Caco-2 (cell line): ENCODE data around the gene PLPP2. TPM values are rescaled to one million over a fixed set of nuclear protein-coding genes. Genes with fewer than 3 reads are reported as not detected.
"Not testable (repeated sequence)": the region's sequence is repeated elsewhere in the genome, so short reads cannot be mapped to it uniquely, and the experiment has no call there.

Experiments
- BruUV-seq: library from RNA; stranded (reverse); fragments of 400-500 nt; replicated peaks from 2 replicates; lab custom pipeline; 2021; lab: Mats Ljungman, UMichigan
- CTCF ChIA-PET: fragments of 300-600 bp; sonication (Branson Sonifier 250); formaldehyde crosslinking; loops from one replicate; lab custom pipeline; 2022; ENCODE audit warnings: antibody characterized with exemption; lab: Charles Lee
- POLR2A ChIA-PET: fragments of 300-600 bp; sonication (Branson Sonifier 250); formaldehyde crosslinking; loops from one replicate; lab custom pipeline; 2022; ENCODE audit warnings: antibody characterized with exemption; lab: Charles Lee
- DNase-seq, 2 experiments: peaks; one replicate each; pipeline versions ENCODE4 v3.0.0 to v3.0.0-alpha.2; 2020 to 2022
- H3K27me3 ChIP-seq: replicated peaks from 2 replicates; pipeline ENCODE4 v1.6.0; 2011; ENCODE audit warnings: low read length; ENCODE audit not compliant: control insufficient read depth, insufficient read depth
- H3K36me3 ChIP-seq: 2 replicates; pipeline ENCODE4 v1.5.1; 2011; ENCODE audit warnings: low read length; ENCODE audit not compliant: control insufficient read depth, insufficient read depth
- H3K4me1 ChIP-seq: fragments of 250-450 bp; sonication (Bioruptor Pico); 2 replicates; pipeline ENCODE4 v1.5.1; 2020; ENCODE audit warnings: mild to moderate bottlenecking
- H3K4me3 ChIP-seq: 2 replicates; pipeline ENCODE4 v1.5.1; 2011; ENCODE audit warnings: low read depth, mild to moderate bottlenecking, control low read depth, low read length
- H3K9me3 ChIP-seq: fragments of 250-450 bp; sonication (Bioruptor Pico); 2 replicates; pipeline ENCODE4 v1.5.1; 2020; ENCODE audit warnings: mild to moderate bottlenecking, moderate library complexity
- H3K27ac Mint-ChIP-seq: one replicate; pipeline ENCODE4 v1.8.0; 2022; ENCODE audit warnings: mixed read lengths; ENCODE audit not compliant: unreplicated experiment
- H3K27me3 Mint-ChIP-seq: one replicate; pipeline ENCODE4 v1.8.0; 2022; ENCODE audit warnings: mixed read lengths; ENCODE audit not compliant: insufficient read depth, unreplicated experiment
- H3K36me3 Mint-ChIP-seq: one replicate; pipeline ENCODE4 v1.8.0; 2022; ENCODE audit warnings: mild to moderate bottlenecking, mixed read lengths; ENCODE audit not compliant: insufficient read depth, unreplicated experiment
- H3K4me1 Mint-ChIP-seq: one replicate; pipeline ENCODE4 v1.8.0; 2022; ENCODE audit warnings: low read depth, mixed read lengths; ENCODE audit not compliant: unreplicated experiment
- H3K4me3 Mint-ChIP-seq: one replicate; pipeline ENCODE4 v1.8.0; 2022; ENCODE audit warnings: mild to moderate bottlenecking, moderate library complexity, mixed read lengths; ENCODE audit not compliant: unreplicated experiment
- H3K9me3 Mint-ChIP-seq: one replicate; pipeline ENCODE4 v1.8.0; 2022; ENCODE audit warnings: mixed read lengths; ENCODE audit not compliant: unreplicated experiment
- intact Hi-C: fragments of 100-400 bp; cut with micrococcal nuclease; formaldehyde crosslinking; loops from one replicate; pipeline ENCODE4 v1.10.0; 2022; ENCODE audit not compliant: unreplicated experiment
- total RNA-seq: library from RNA; stranded (reverse); gene quantifications from 2 replicates; pipeline ENCODE4 v1.2.3, GENCODE V29; 2022
- TF ChIP-seq, protein P1 (sequence below), 2 experiments: fragments of 200-600 bp in 1 of 2; IDR thresholded peaks; 1 replicate in 1 of 2; 2 replicates in 1 of 2; pipeline versions ENCODE4 v1.5.1 to v1.8.0; 2011 to 2022; ENCODE audit warnings: antibody characterized with exemption in 1 of 2, control low read depth in 1 of 2, inconsistent platforms in 1 of 2, low read depth in 1 of 2, low read length in 1 of 2, mild to moderate bottlenecking in 1 of 2, moderate library complexity in 1 of 2; ENCODE audit not compliant: insufficient read depth in 1 of 2, severe bottlenecking in 1 of 2, unreplicated experiment in 1 of 2

PLPP2 gene
- total RNA-seq, 1 experiment from 2014 or later, result 29.6 TPM

DNA sequence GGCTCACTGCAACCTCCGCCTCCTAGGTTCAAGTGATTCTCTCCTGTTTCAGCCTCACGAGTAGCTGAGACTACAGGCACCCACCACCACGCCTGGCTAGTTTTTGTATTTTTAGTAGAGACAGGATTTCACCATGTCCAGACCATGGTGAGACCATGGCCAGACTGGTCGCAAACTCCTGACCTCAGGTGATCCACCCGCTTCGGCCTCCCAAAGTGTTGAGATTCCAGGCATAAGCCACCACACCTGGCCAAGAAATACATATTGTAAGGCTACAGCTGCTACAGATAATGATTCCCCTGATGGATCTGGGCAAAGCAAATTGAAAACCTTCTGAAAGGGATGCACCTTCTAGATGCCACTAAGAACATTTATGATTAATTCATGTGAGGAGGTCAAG, 17.8 kb downstream of the PLPP2 start:
- Histone ChIP-seq H3K4me3 (no peak overlapping the region), H3K9me3 (no peaks in the 10 kb centered on the region), H3K4me1 (no peaks in the 10 kb centered on the region), H3K36me3 (no peaks in the 10 kb centered on the region), H3K27me3 (no peaks in the 10 kb centered on the region)
- TF ChIP-seq, protein P1, sequence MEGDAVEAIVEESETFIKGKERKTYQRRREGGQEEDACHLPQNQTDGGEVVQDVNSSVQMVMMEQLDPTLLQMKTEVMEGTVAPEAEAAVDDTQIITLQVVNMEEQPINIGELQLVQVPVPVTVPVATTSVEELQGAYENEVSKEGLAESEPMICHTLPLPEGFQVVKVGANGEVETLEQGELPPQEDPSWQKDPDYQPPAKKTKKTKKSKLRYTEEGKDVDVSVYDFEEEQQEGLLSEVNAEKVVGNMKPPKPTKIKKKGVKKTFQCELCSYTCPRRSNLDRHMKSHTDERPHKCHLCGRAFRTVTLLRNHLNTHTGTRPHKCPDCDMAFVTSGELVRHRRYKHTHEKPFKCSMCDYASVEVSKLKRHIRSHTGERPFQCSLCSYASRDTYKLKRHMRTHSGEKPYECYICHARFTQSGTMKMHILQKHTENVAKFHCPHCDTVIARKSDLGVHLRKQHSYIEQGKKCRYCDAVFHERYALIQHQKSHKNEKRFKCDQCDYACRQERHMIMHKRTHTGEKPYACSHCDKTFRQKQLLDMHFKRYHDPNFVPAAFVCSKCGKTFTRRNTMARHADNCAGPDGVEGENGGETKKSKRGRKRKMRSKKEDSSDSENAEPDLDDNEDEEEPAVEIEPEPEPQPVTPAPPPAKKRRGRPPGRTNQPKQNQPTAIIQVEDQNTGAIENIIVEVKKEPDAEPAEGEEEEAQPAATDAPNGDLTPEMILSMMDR (IDR thresholded peaks at IDR 0.05; ENCODE audit: insufficient read depth in 1 of 2, low read depth in 1 of 2, low read length in 1 of 2, severe bottlenecking in 1 of 2, unreplicated experiment in 1 of 2), result no peak
- DNase-seq, result no peak
- H3K9me3 Mint-ChIP-seq, result no peaks in the 10 kb centered on the region
- H3K27ac Mint-ChIP-seq, result no peak overlapping the region
- ChIA-PET POLR2A (no interaction called here), CTCF (no interaction called here)
- H3K27me3 Mint-ChIP-seq, result peaks cover 8% of the 10 kb centered on the region
- BruUV-seq, result no TSS peak
- no peak overlapping the region for H3K4me3 Mint-ChIP-seq
- no peaks in the 10 kb centered on the region for H3K36me3 Mint-ChIP-seq
- no peaks in the 10 kb centered on the region for H3K4me1 Mint-ChIP-seq
- intact Hi-C loops, result no loop called here

DNA sequence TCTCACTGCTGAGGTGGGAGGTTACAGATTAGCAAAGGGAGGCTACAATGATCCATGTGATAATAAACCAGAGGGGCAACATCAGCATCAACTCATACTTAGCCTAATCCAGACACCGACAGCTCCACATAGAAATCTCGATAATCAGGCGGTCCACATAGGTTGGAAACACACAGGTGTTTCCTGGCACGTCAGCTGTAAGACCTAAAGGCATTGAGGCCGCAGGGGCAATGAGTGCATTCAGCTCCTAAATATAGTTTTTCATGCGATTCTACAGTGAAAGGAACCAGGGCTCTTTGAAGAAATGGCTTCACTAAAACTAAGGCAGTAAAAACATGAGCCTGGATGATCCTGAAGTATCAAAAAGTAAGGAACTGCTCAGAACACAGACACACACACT, 19.3 kb downstream of the PLPP2 start:
- no peak overlapping the region for H3K4me3 Mint-ChIP-seq
- TF ChIP-seq, protein P1 (IDR thresholded peaks at IDR 0.05; ENCODE audit: insufficient read depth in 1 of 2, low read depth in 1 of 2, low read length in 1 of 2, severe bottlenecking in 1 of 2, unreplicated experiment in 1 of 2), result no peak
- no TSS peak for BruUV-seq
- no peaks in the 10 kb centered on the region for H3K4me1 Mint-ChIP-seq
- POLR2A ChIA-PET, result no interaction called here
- no peak overlapping the region for H3K27ac Mint-ChIP-seq
- H3K36me3 Mint-ChIP-seq, result no peaks in the 10 kb centered on the region
- H3K4me1 ChIP-seq, result no peaks in the 10 kb centered on the region
- no peak overlapping the region for H3K4me3 ChIP-seq
- intact Hi-C loops, result no loop called here
- CTCF ChIA-PET, result no interaction called here
- peaks cover 9% of the 10 kb centered on the region for H3K27me3 Mint-ChIP-seq
- no peaks in the 10 kb centered on the region for H3K9me3 ChIP-seq
- H3K27me3 ChIP-seq, result no peaks in the 10 kb centered on the region
- H3K9me3 Mint-ChIP-seq, result no peaks in the 10 kb centered on the region
- no peak for DNase-seq
- H3K36me3 ChIP-seq, result no peaks in the 10 kb centered on the region

DNA sequence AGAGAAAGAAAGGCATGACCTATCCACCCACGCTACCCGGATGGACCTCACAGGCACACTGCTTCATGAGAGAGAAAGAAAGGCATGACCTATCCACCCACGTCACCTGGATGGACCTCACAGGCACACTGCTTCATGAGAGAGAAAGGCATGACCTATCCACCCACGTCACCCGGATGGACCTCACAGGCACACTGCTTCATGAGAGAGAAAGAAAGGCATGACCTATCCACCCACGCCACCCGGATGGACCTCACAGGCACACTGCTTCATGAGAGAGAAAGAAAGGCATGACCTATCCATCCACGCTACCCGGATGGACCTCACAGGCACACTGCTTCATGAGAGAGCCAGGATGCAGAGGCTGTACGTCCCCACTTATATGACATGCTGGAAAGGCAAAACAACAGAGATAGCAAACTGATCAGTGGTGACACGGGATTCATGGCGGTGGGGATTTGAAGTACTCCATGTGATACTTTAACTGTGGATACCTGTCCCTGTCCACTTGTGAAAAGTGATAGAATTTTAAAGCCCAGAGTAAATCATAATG, 20.4 kb downstream of the PLPP2 start:
- intact Hi-C loops, H3K36me3 Mint-ChIP-seq, H3K4me3 Mint-ChIP-seq, H3K9me3 ChIP-seq, H3K27me3 Mint-ChIP-seq, H3K9me3 Mint-ChIP-seq, DNase-seq, H3K27me3 ChIP-seq, H3K27ac Mint-ChIP-seq, H3K4me1 ChIP-seq, H3K36me3 ChIP-seq, BruUV-seq, CTCF ChIA-PET, POLR2A ChIA-PET, H3K4me3 ChIP-seq, H3K4me1 Mint-ChIP-seq: not testable (repeated sequence)

DNA sequence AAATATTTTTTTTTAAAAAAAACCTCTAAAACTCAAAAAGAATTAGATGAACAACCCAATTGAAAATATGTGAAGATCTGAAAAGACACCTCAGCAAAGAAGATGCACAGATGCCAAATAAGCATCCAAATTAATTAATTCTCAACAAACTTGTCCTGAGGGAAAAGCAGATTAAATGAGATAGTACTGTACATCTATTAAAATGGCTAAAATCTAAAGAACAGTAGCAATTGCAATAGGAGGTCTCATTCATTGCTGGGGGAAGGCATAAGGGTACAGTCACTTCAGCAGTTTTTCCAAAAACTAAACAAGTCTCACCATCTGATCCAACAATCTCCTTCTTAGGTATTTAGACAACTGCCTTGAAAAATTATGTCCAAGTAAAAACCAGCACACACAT, 22.0 kb downstream of the PLPP2 start:
- Histone ChIP-seq H3K36me3 (no peaks in the 10 kb centered on the region), H3K4me3 (no peak overlapping the region), H3K27me3 (no peaks in the 10 kb centered on the region; the same call in 1 of the 2 replicates), H3K4me1 (no peaks in the 10 kb centered on the region), H3K9me3 (no peaks in the 10 kb centered on the region)
- TF ChIP-seq, protein P1 (IDR thresholded peaks at IDR 0.05; ENCODE audit: insufficient read depth in 1 of 2, low read depth in 1 of 2, low read length in 1 of 2, severe bottlenecking in 1 of 2, unreplicated experiment in 1 of 2), result no peak
- Mint-ChIP-seq H3K27ac (no peak overlapping the region), H3K4me3 (no peak overlapping the region), H3K4me1 (no peaks in the 10 kb centered on the region), H3K36me3 (no peaks in the 10 kb centered on the region), H3K27me3 (peaks cover 18% of the 10 kb centered on the region), H3K9me3 (no peaks in the 10 kb centered on the region)
- ChIA-PET CTCF (no interaction called here), POLR2A (no interaction called here)
- no peak for DNase-seq
- intact Hi-C loops, result no loop called here
- BruUV-seq, result no TSS peak
